ENCODE results near the gene G6PD.

G6PD gene

DNA sequence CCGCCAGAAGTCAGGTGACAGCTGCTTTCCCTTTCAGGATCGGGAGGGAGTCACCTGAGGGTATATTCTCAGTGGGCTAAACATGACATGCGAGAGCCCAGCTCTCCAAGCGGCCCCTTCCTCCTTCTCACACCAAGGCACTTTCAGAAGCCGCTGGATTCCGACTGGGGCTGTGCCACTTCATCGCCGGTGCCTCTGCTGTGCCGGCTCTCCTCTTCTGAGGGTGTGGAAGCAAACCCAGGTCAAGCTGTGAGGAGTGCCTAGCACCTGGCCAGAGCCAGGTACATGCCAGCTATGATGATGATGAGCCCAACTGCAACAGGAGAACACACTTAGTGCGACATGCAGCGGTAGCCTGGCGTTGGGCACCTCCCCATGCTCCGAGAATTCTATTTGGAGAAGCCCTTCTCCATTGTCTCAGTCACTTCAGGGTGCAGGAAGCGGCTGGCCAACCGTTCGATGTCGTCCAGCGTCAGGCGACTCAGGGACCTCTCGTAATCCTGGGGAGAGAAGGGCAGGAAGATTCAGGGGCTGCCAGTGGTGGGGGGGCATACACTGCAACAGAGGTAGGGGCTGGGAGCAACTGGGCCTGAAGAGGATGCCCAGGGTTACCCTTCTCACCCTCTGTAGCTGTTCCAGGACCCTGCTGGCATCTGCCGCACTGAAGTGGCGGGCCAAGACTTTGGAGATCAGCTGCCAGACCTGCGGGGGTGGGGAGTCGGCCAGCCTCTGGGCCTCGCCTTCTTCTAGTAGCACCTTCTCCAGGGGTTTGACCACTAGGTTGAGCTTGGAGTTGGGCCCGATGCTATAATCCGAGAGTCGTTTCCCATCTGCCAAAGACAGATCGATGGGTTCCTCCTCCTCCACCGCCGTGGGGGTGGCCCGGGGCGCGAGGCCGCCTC is 61.2 kb downstream of the G6PD start:
- FAIRE-seq (no peak), DNase-seq (ENCODE audit: insufficient read length, low spot score) (no peak)
- TF ChIP-seq CTCF (IDR thresholded peaks at IDR 0.05; ENCODE audit: insufficient read depth, missing control alignments), result no peak

DNA sequence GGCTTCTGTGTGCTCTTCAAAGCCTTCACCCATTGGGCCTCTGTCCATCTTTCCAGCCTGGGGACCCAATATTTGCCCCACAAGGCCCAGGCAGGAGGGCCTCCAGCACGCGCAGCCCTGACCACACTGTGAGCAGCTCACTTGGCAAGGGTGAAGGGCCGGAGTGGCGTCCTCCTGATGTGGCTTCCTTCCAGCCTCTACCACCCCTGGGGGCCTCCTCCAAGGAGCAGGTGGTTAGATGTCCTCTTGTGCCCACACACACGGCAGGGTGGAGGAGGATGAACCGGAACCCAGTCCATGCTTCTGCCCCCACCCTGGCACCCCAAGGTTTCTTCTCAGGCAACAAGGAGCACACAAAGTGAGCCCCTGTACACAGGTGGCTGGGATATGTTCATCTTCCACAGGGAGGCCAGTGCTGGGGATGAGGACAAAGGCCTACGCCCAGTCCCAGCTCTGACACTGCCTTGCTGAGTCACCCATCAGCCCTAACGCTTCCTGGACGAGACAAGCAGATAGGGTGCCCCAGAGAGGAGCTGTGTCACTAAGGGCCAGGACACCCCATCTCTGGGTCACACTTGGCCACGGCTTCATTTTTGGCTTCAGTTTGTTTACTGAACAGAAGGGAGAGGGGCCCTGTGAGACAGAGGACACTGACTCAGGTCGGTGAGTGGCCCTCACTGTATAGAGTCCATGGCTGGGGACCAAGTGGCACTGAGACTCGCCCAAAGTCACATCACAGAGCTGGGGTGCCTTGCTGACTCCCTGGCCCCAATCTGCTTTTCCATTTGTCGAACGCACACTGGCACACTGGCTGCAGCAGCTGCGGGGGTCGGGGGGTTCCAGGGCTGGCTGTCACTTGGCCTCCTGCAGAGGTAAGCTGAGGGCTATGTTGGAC is 62.1 kb downstream of the G6PD start:
- DNase-seq (ENCODE audit: insufficient read length, low spot score) (no peak), FAIRE-seq (no peak)
- no peak for TF ChIP-seq CTCF (IDR thresholded peaks at IDR 0.05; ENCODE audit: insufficient read depth, missing control alignments)

GRCh38 chrX:154483325-154483724 is 63.3 kb downstream of the G6PD start:
- DNase-seq (ENCODE audit: insufficient read length, low spot score), result no peak
- FAIRE-seq, result no peak
- TF ChIP-seq CTCF (IDR thresholded peaks at IDR 0.05; ENCODE audit: insufficient read depth, missing control alignments), result no peak

DNA sequence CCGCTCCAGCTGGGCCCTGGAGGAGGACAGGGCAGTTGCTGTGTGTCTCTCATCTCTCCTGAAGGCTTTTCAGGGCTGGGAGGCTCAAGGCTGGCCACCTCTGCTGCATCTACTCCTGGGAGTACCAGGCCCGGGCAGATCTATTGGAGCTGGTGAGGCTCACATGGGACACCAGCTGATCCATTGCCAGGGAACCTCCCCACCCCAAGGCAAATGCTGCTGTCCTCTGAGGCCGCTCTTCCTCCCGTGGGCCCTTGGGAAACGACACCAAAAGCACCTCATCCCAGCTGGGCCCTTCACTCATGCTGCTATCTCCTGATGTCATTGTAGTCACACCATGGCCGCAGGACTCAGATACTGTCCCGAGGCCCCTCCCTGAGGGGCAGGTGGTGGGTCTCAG is 63.9 kb downstream of the G6PD start:
- DNase-seq (ENCODE audit: insufficient read length, low spot score) (no peak), FAIRE-seq (no peak)
- TF ChIP-seq CTCF (IDR thresholded peaks at IDR 0.05; ENCODE audit: insufficient read depth, missing control alignments), result no peak

GRCh38 chrX:154481911-154482601 is 64.6 kb downstream of the G6PD start:
- FAIRE-seq (no peak), DNase-seq (ENCODE audit: insufficient read length, low spot score) (no peak)
- no peak for TF ChIP-seq CTCF (IDR thresholded peaks at IDR 0.05; ENCODE audit: insufficient read depth, missing control alignments)

All from D721Med (cell line).